Stimulated activated CD4-positive, alpha-beta T cell treated with anti-CD3 and anti-CD28 coated beads, Interleukin-2, amount 100 ng/mL, for 24 hours (primary cell): ENCODE data around the gene C4orf36.
A peak's percentile ranks its signal among the peaks of the same experiment; 100 is the strongest.

Experiments used
- DNase-seq, 2 donors: peaks; one replicate each; pipeline ENCODE4 v3.0.0-alpha.2; 2020

C4orf36 gene, protein sequence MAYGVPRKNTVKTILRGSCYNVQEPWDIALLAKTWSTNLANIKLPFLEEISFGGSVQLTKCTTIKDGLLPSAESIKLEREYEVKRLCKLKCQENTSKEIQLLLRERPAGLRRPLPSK

DNA sequence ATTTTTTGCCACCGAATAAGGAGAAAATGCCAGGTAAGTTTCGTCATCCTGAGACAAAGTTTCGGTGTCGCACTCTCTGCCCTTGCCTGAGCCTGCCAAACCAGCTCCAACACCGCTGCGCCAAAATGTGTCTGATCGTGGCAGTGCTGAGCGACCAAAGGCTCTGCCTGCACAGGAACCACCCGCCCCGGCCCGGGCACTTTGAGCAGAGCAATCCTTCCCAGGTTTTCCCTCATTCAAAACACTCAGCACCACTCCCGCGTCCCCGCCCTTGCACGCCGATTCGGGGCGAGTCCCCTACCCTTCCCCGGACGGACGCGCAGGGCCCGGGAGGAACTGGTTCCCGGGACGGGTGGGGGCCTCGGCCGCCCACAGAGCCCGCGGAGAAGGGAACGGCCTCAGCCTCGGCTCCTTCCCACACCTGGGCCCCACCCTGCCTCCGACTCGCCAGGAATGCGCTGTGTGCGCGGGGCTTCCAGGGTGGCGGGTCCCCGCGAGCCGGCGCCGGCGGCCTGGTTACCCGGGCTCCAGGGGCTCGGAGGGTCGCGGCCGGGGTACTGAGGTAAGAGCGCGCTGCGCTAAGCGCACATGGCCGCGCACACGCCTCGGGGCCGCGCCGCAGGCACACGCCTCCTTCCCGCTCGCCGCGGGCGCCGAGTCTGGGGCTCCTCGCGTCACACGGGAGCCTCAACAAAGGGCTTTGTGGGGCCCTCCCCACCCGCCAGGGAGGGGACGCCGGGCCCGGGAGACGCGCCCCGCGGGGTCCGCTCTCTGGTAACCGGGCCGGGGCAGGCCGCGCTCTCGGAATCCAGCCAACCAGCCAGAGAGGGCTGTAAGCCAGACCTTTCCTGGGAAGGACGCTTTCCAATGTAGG lies at the start of gene C4orf36:
C4orf36 (minus strand) TSS at position 661 of the 874 bp plus-strand sequence. CDS start 902 bp downstream, outside the sequence.
- peak; percentile 35 to 60 for DNase-seq

DNA sequence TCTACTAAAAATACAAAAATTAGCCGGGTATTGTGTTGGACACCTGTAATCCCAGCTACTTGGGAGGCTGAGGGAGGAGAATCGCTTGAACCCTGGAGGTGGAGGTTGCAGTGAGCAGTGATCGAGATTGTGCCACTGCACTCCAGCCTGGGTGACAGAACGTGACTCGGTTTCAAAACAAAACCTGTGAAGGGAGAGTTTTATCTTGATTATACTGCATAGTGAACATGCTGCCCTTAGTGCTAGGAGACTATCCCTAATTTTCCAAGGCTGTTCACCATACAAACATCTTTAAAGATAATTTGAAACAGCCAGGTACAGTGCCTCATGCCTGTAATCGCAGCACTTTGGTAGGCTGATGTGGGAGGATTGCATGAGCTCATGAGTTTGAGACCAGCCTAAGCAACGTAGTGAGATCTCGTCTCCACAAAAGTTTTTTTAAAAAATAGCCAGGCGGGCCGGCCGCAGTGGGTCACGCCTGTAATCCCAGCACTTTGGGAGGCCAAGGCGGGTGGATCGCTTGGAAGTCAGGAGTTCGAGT lies 48.8 kb upstream of the C4orf36 start:
- DNase-seq, result no peak

DNA sequence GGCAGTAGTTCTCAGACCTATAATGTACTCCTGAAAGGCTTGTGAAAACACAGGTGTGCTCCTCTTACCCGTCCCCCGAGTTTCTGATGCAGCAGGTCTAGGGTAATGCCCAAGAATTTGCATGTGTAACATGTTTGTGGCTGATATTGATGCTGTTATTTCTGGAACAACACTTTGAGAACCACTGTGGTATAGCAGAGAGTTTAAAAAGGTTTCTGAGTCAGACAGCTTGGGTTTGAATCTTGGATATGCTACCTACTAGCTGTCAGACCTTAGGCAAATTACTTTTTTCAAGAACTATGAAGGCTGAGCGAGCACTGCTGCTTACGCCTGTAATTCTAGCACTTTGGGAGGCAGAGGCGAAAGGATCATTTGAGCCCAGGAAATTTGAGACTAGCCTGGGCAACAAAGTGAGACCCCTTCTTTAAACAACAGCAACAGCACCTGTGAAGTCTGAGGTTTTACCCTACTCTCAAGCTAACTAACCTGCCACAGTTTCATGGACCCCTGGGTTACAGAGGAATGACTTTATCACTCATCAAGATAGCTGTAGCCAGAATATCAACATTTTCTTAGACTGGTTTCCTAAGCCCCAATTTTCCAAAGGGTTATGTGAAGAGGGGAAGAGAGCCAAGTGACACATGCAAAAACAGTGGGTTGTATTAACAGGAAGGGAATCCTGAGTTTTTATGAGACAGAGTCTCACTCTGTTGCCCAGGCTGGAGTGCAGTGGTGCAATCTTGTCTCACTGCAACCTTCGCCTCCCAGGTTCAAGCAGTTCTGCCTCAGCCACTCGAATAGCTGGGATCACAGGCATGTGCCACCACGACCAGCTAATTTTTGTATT lies 47.7 kb upstream of the C4orf36 start:
- DNase-seq, result peak in 1 of 2 donors; percentile 36

DNA sequence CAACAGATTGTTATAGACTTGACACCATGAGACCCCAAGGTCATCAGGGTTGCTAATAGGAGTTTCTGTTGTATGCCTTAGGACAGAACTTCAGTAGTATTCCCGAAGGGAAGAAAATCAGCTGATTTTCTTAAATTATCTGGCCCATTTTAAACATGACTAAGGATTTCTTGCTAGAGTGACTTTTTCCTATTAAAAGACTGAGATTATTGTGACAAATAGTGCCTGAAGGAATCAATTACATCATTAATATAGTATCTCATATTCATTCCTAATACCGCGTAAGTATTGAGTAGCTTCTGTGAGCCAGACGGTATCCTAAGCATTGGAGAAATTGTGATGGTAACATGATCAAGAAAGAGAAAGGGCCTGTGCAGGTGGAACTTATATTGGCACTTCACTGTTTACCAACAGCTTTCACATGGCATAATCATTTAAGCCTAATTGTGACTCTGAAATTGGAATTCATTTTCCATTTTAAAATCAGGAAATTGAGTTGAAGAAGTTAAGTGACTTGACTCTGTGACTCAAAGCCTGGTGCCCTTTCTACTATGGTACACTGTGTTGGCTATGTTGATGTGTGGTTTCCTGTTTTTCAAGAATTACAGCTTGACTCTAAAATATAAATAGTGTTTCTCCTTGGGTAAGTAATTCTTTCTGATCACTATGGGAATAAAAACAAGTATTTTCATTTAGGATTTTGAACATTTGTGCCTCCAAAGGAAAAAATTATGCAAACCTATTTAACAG lies 46.7 kb upstream of the C4orf36 start:
- no peak for DNase-seq

DNA sequence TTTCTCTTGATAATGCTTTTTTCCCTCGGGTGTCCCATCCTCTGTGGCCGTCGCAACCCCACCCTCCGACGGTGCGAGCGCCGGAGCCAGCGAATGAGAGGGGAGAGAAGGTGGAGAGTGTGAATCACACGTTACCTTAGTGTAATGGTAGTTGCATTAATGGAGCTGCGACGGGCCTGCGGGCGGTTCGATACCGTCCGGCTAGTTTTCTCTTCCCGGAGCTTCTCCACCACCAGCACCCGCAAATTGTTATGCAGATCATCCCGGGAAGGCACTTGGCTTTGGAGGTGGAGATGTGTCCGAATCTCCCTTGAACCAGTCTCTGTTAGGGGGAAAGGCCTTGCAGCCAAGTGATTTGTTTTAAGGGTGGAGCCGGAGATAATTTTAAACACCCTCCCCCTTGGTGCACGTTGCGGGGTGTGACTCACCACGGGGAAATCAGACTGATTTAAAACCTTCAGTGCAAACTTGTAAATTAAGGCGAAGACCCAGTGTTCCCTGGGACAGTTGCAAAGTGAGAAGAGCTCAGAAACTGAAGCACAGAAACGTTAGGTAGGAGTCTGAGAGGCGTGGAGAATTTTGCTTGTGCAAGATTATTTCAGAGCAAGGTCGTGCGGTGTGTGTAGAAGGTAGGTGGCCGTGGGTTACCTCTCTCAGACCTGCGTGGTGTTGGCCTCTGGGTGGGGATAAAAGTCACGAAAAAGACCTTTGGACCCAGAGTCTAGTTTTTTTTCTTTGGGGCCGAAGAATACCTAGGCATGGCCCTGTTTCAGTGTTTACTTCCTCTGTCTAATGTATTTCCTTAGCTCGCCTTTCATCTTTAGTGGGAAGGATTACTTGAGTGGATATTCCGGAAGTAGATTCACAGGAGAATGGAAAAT lies 43.9 kb upstream of the C4orf36 start:
- DNase-seq, result peak; percentile 72 to 79

DNA sequence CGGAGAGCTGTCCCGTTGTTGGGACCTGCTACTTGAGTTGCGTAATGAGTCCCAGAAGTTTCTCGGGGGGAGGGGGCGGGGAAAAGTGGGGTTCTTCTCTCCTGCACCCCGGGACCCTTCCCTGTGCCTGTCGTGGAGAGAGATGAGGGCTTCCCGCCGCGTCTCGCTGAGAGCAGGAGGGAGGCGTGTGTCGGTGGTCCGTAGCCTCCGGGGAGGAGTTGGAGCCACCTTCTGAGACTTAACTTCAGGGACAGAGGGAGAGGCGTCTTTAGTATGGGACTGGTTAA lies 43.3 kb upstream of the C4orf36 start:
- DNase-seq, result peak in 1 of 2 donors; percentile 45

DNA sequence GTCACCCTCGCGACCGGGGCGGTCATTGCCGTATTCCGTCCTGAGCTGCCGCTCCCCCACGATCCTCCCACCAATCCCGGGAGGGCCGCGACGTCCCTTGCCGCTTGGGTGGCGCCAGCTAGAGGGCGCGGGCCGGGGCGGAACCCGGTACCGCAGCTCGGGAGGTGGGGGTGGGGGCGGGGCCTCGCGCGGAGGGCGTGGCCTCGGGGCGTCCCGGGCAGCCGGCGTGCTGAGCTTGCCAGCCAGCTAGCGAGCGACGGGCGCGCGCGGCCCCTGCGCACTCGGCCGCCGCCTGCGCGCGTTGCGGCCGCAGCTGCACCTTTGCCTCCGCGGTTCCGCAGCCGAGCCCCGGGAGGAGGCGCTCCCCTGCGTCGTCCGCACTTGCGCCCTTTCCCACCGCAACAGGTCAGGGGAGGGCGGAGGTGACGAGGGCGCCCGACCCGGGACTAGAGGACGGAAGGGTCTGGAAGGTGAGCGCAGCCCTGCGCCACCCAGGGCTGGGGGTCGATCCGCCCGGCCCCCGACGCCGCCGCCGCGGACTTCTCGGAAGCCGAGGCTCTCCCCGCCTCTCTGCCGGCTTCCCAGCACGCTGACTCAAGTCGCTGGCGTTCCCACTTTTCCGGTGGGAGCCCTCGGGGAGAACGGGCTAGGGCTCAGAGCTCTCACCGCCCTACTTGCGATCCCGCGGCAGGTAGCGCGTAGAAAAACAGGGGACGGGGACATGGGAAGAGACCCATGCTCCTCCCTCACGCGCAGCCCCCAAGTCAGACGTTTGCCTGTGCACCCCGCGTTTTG lies 42.7 kb upstream of the C4orf36 start, which contains the start of gene AFF1:
AFF1 (plus strand) TSS at position 241 of the 795 bp plus-strand sequence. CDS start 13,523 bp downstream, outside the sequence.
- DNase-seq, result peak; percentile 86 to 88

DNA sequence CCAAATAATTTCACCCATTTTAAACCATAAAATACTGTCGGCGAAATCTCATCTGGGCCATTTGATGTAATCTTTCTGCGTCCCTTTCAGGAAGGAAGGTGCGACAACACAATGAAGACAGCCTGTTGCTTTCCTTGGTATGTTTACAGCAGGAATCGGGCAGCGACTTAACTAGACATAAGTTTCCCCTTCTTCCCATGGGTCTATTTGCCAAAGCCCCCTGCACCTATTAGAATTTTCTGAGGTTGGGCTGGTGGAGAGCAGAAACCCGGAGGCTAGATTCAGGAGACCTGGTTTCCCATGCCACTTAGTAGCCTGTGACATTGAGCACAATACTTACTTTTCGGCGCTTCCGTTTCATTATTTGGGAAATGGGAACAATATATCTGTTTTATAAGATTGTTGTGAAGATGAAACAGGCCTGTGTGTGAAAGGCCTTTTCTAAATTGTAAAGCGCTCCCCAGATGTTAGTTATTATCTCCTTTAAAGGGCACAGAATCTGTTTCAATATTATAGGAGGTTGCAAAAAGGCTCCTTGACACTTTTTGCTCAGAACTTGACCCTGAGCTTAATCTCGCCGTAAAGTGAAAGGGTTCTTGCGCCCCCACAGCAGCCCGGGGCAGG lies 42.0 kb upstream of the C4orf36 start:
- DNase-seq, result peak in 1 of 2 donors; percentile 5

DNA sequence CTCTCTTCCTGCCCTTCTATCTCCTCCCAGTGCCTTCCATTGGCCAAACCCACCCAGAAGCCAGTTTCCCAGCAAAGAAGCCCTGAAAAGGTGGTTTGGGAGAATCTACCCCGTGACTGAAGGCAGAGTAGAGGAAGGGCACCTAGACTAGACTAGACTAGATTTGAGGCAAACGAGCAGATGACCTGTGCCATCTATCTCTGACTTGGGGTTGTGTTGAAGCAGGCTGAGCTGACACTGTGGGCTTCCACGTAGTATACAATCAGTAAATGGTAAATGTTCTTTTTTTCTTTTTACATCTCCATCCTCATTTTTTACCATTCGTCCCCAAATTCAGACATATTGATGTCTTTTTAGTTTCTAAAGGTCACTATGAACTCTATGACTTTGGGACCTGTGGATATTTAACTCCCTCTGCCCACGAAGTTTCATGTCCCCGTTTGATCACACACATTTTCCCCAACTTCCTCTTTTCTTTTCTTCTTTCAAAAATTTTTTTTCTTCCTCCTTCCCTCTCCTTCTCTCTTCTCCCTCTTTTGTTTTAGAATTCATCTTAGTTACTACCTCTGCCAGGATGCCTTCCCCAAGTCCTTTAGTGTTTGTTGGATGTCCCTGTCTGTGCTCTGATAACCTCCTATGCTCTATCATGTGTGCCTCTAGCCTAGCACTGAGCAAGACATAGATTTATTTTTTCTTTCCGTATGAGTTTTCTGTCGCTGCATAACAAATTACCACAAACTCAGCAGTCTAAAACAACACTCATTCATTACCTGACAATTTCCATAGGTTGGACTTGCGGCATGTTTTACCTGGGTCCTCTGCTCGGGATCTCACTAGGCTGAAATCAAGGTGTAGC lies 36.4 kb upstream of the C4orf36 start:
- no peak for DNase-seq

DNA sequence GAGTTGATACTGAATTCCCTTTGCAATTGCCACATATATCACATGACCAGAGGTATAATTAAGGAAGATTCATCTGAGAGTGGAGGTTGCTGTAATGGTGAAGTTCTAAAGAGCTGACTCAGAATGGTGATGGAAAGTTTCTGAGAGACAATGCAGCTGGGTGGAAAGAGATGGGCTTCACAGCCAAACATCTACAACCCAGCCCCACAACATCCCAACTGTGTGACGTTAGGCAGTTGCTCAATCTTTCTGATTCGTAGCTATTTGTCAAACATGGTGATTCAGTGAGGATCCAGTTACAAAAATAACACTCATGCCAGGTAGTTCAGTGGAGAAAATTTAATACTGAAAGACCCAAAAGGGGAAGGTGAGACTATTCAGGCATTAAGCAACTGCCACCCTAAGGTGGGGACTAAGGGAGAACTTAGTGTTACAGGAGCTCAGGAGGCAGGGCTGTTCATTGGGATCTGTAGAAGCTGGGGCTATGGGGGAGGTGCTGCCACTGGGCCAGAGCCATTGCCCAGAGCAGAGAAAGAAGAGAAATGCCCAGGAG lies 35.7 kb upstream of the C4orf36 start:
- DNase-seq, result peak in 1 of 2 donors; percentile 7

DNA sequence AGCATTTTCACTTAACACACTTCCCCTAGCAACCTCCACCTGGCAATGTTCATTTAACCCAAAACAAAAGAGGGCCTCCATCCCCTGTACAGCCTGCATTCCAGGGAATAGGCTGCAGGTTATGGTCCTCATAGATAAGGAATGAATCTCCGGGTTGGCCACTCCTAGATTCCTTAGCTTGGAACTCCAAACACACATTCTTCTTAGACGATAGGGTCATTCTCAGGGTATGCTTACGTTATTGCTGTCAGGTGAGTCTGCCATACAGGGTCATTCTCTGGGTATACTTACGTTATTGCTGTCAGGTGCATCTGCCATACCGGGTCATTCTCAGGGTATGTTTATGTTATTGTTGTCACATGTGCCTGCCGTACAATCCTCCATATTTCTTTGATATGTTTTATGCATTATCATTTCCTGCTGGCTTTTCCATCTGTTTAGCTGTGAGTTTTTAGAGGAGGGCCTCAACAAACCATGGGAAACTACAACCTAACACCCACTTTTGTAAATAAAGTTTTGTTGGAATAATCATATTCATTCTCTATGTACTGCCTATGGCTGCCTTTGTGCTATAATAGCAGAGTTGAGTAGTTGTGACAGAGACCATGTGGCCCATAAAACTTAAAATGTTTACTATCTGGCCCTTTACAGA lies 34.3 kb upstream of the C4orf36 start:
- DNase-seq, result no peak

DNA sequence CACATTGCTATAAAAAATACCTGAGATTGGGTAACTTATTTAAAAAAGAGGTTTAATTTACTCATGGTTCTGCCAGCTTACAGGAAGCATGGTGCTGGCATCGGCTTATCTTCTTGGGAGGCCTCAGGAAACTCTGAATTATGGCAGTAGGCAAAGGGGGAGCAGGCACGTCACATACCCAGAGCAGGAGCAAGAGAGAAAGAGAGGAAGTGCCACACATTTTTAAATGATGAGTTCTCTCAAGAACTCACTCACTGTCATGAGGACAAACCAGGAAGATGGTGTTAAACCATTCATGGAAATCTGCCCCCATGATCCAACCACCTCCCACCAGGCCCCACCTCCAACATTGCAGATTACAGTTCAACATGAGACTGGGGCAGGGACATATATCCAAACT lies 32.6 kb upstream of the C4orf36 start:
- no peak for DNase-seq

DNA sequence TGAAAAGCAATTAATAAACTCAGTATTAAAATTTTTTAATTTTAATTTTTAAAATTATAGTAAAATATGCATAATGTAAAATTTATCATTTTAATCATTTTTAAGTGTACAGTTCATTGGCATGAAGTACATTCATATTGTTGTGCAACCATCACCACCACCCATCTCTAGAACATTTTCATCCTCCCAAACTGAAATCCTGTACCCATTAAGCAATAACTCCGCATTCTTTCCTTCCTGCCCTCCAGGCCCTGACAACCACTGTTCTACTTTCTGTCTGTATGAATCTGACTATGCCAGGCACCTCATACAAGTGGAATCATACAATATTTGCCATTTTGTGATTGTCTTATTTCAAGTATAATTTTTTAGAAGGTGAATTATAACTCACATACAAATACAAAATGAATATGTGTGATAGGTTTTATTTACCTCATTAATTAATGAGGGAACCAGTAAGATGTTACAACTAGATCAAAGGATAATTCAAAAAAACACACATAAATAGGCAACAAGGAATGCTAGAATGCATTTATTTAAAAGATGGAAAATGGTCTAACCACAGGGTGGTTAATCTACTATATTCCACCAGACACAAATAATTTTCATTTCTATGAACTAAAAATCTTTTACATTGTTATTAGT lies 29.5 kb upstream of the C4orf36 start:
- no peak for DNase-seq

DNA sequence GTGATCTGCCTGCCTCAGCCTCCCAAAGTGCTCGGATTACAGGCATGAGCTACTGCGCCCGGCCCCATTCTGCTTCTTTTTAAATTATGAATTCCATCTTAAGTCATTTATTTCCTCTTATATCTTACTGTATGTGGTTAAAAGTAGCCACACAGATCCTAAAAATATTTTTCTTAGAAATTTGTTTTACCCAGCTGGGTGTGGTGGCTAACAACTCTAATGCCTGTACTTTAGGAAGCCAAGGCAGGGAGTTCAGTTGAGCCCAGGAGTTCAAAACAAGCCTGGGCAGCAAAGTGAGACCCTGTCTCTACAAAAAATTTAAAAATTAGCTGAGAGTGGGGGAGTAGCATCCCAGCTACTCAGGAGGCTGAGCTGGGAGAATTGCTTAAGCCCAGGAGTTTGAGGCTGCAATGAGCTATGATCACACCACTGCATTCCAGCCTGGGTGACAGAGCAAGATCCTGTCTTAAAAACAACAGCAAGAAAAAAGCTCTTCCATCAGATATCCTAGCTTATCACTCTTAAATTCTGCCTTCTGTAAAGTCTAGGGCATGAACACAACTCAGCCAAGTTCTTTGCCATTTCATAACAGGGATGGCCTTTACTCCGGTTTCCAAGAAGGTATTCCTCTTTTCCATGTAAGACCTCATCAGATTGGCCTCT lies 27.5 kb upstream of the C4orf36 start:
- DNase-seq, result no peak

DNA sequence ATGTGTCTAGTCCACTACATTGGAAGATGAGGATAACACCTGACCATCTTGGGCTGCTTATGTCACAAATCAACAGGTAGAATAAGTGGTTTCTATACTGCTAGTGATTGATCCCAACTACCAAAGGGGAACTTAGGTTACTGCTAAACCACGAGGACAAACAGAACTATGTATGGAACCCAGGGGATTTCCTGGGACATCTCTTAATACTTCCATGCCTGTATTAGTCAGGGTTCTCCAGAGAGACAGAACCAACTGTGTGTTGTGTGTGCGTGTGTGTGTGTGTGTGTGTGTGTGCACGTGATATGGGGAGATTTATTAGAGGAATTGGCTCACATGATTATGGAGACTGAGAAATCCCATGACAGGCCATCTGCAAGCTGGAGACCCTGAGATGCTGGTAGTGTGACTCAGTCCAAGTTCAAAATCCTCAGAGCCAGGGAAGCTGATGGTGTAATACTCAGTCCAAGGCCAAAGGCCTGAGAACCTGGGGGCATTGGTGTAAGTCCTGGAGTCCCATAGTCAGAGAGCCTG lies 26.4 kb upstream of the C4orf36 start:
- DNase-seq, result no peak

DNA sequence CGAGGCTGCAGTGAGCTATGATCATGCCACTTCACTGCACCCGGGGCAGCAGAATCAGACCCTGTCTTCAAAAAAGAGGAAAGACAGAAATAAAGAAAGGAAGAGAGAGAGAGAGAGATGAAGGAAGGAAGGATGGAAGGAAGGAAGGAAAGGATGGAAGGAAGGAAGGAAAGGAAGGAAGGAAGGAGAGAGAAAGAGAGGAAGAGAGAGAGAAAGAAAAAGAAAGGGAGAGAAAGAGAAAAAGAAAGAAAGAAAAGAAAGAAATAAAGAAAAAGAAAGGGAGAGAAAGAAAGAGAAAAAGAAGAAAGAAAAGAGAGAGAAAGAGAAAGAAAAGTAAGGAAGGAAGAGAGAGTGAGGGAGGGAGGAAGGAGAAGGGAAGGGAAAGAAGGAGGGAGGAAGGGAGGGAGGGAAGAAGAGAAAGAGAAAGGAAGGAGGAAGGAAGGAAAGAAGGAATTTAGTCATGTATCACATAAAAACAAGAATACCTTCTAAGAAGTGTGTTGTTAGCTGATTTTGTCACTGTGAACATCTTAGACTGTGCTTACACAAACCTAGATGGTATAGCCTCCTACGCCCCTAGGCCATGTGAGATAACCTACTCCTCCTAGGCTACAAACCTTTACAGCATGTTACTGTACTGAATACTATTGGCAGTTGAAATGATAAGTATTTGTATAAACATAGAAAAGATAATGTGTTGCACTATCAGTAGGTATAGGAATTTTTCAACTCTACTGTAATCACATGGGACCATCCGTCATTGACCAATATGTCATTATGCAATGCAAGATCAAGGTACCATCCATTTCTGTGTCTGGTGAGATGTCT lies 25.2 kb upstream of the C4orf36 start:
- no peak for DNase-seq
